Hematopoietic multipotent progenitor cell treated with erythropoietin and hydrocortisone succinate and interleukin-3 and kit ligand, for 17 days (in vitro differentiated cells): ENCODE data around the gene KLK13.
A peak's percentile ranks its signal among the peaks of the same experiment; 100 is the strongest.

Source experiments
- DNase-seq: peaks from one replicate; pipeline ENCODE4 v3.0.0-alpha.2; 2015; ENCODE audit warnings: low spot score

Gene KLK13

GRCh38 chr19:51064534-51065220, at the start of gene KLK13:
KLK13 (minus strand) TSS chr19:51065092; CDS start chr19:51065067, 25 bp downstream.
- no peak for DNase-seq

- no peak for DNase-seq
These were observed 49.3 kb upstream of the KLK13 start for GRCh38 chr19:51114087-51114729.

- no peak for DNase-seq
These were observed 46.7 kb upstream of the KLK13 start for GRCh38 chr19:51111606-51112005.

- DNase-seq = no peak
These were observed 45.7 kb upstream of the KLK13 start for GRCh38 chr19:51110666-51110971.

GRCh38 chr19:51108805-51109146, 43.9 kb upstream of the KLK13 start:
- DNase-seq = no peak

GRCh38 chr19:51108066-51108804, 43.3 kb upstream of the KLK13 start, which contains the start of gene CTU1:
CTU1 (minus strand) TSS chr19:51108409; CDS start chr19:51104569, 3,840 bp downstream.
- peak; percentile 99 for DNase-seq

GRCh38 chr19:51107406-51108065, 42.6 kb upstream of the KLK13 start:
- peak; percentile 8 for DNase-seq

- no peak for DNase-seq
These were observed 39.0 kb upstream of the KLK13 start for GRCh38 chr19:51103926-51104341.

GRCh38 chr19:51102991-51103390, 38.1 kb upstream of the KLK13 start:
- DNase-seq = no peak

- DNase-seq = no peak
These were observed 36.4 kb upstream of the KLK13 start for GRCh38 chr19:51101171-51101865.

GRCh38 chr19:51100601-51101000, 35.7 kb upstream of the KLK13 start:
- no peak for DNase-seq

GRCh38 chr19:51099047-51099382, 34.1 kb upstream of the KLK13 start:
- no peak for DNase-seq

- DNase-seq = no peak
These were observed 33.6 kb upstream of the KLK13 start for GRCh38 chr19:51098365-51099046.

GRCh38 chr19:51097796-51098195, 32.9 kb upstream of the KLK13 start:
- DNase-seq = no peak

- DNase-seq = peak; percentile 74
These were observed 32.4 kb upstream of the KLK13 start for GRCh38 chr19:51097166-51097738.

- no peak for DNase-seq
These were observed 31.7 kb upstream of the KLK13 start for GRCh38 chr19:51096473-51097165.

GRCh38 chr19:51094696-51095279, 29.9 kb upstream of the KLK13 start:
- DNase-seq = peak; percentile 50

- no peak for DNase-seq
These were observed 28.8 kb upstream of the KLK13 start for GRCh38 chr19:51093510-51094345.

- DNase-seq = no peak
These were observed 28.2 kb upstream of the KLK13 start for GRCh38 chr19:51093101-51093500.
